ENCODE measurements around the gene DPP10.

DNA sequence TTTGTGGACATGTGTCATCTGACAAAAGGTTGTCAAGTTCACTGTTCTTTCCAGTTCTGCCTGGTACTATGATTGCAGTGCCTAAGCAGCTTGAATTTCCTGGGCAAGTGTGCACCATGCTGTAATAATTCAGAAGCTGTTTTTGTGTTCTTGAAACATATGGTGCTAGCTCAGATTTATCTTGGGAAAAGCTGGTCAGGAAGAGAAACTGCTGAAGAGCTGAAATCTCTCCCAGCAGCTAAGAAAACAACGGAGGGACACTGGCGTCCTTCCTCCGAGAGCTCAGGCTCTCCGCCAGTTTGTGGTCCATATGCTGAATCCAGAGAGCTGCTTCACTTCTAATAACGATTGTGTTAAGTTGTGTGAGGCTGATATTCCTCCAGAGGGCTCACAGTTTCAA is 642.0 kb downstream of the DPP10 start:
- TF ChIP-seq, protein P1, sequence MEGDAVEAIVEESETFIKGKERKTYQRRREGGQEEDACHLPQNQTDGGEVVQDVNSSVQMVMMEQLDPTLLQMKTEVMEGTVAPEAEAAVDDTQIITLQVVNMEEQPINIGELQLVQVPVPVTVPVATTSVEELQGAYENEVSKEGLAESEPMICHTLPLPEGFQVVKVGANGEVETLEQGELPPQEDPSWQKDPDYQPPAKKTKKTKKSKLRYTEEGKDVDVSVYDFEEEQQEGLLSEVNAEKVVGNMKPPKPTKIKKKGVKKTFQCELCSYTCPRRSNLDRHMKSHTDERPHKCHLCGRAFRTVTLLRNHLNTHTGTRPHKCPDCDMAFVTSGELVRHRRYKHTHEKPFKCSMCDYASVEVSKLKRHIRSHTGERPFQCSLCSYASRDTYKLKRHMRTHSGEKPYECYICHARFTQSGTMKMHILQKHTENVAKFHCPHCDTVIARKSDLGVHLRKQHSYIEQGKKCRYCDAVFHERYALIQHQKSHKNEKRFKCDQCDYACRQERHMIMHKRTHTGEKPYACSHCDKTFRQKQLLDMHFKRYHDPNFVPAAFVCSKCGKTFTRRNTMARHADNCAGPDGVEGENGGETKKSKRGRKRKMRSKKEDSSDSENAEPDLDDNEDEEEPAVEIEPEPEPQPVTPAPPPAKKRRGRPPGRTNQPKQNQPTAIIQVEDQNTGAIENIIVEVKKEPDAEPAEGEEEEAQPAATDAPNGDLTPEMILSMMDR (IDR thresholded peaks at IDR 0.05) = no peak
- no peak for TF ChIP-seq EP300 (IDR thresholded peaks at IDR 0.05)
- TF ChIP-seq POLR2AphosphoS5 (IDR thresholded peaks at IDR 0.05) = no peak

All from sigmoid colon (tissue), 4 donors.